Small intestine (tissue), 7 donors: ENCODE data around the gene LRPAP1. TPM values are rescaled to one million over a fixed set of nuclear protein-coding genes. Genes with fewer than 3 reads are reported as not detected.
A peak's percentile ranks its signal among the peaks of the same experiment; 100 is the strongest.
"Not testable (repeated sequence)": the region's sequence is repeated elsewhere in the genome, so short reads cannot be mapped to it uniquely, and the experiment has no call there.

Experiments
- DNase-seq, 2 donors: peaks; one replicate each; pipeline versions ENCODE4 v3.0.0 to v3.0.0-alpha.2; 2013
- FAIRE-seq: peaks from 2 replicates; lab custom pipeline; 2012; peaks lifted over from hg19 to GRCh38; lab: Jason Lieb, UNC
- H3K27ac ChIP-seq, 3 donors: one replicate each; pipeline ENCODE4 v1.5.1; 2013; ENCODE audit warnings: low read length in 2 of 3, mild to moderate bottlenecking in 2 of 3, control low read depth in 1 of 3, inconsistent platforms in 1 of 3, low read depth in 1 of 3, moderate library complexity in 1 of 3
- H3K27me3 ChIP-seq, 3 donors: one replicate each; pipeline ENCODE4 v1.6.1; 2013; ENCODE audit warnings: low read length in 3 of 3, inconsistent platforms in 1 of 3; ENCODE audit not compliant: control insufficient read depth in 3 of 3, insufficient read depth in 3 of 3
- H3K36me3 ChIP-seq, 3 donors: one replicate each; pipeline ENCODE4 v1.6.1; 2013; ENCODE audit warnings: low read length in 3 of 3, inconsistent platforms in 1 of 3, low read depth in 1 of 3, mild to moderate bottlenecking in 1 of 3, moderate library complexity in 1 of 3; ENCODE audit not compliant: control insufficient read depth in 3 of 3, insufficient read depth in 2 of 3
- H3K4me1 ChIP-seq, 3 donors: one replicate each; pipeline ENCODE4 v1.6.1; 2013; ENCODE audit warnings: low read length in 2 of 3, inconsistent platforms in 1 of 3, low read depth in 1 of 3, mild to moderate bottlenecking in 1 of 3, moderate library complexity in 1 of 3; ENCODE audit not compliant: control insufficient read depth in 3 of 3, insufficient read depth in 2 of 3
- H3K4me3 ChIP-seq, 3 donors: one replicate each; pipeline ENCODE4 v1.5.1; 2013; ENCODE audit warnings: low read length in 3 of 3, control low read depth in 1 of 3, inconsistent platforms in 1 of 3, low read depth in 1 of 3, mild to moderate bottlenecking in 1 of 3, moderate library complexity in 1 of 3
- H3K9me3 ChIP-seq, 2 donors: one replicate each; pipeline ENCODE4 v1.6.1; 2013; ENCODE audit warnings: low read depth in 1 of 2, low read length in 1 of 2; ENCODE audit not compliant: control insufficient read depth in 2 of 2, insufficient read depth in 1 of 2
- WGBS, 3 donors: extraction: QIAGEN DNeasy Blood & Tissue Kit; methylation state at CpG; one replicate each; pipeline ENCODE4 v1.1.7; 2013; 5-methylcytosine and 5-hydroxymethylcytosine counted together
- polyA plus RNA-seq, 4 donors: library from polyadenylated mRNA; stranded (reverse) in 3 of 4; unstranded in 1 of 4; fragments of 200-250 nt in 3 of 4; fragments of 120-200 nt in 1 of 4; gene quantifications; one replicate each; pipeline versions ENCODE4 v1.2.1 to v1.2.3, GENCODE V29; 2013
- donor health status: healthy with polysubstance abuse.
- donor health status: control.
- donor health status: control.
- donor health status: Bipolar disorder and iron deficiency.
- donor health status: healthy.

Gene LRPAP1
- polyA plus RNA-seq, 4 donors = 20.1 to 268 (median 69.6) TPM

GRCh38 chr4:3569611-3570010, 37.4 kb upstream of the LRPAP1 start:
- not testable (repeated sequence) for DNase-seq, H3K27ac ChIP-seq, H3K4me3 ChIP-seq, H3K9me3 ChIP-seq, H3K36me3 ChIP-seq, H3K4me1 ChIP-seq, FAIRE-seq, H3K27me3 ChIP-seq
- WGBS, 3 donors = 83 to 92% (median 85%) methylated on average over 10 to 15 of the region's 15 CpGs

- WGBS, 3 donors = 31 to 58% (median 57%) methylated on average over 8 to 14 of the region's 14 CpGs
- H3K4me1 ChIP-seq, H3K27ac ChIP-seq, DNase-seq, H3K36me3 ChIP-seq, H3K9me3 ChIP-seq, H3K27me3 ChIP-seq, H3K4me3 ChIP-seq, FAIRE-seq: not testable (repeated sequence)
Observed at GRCh38 chr4:3566701-3567100, 34.5 kb upstream of the LRPAP1 start.

- H3K36me3 ChIP-seq, H3K4me1 ChIP-seq, H3K9me3 ChIP-seq, FAIRE-seq, H3K27me3 ChIP-seq, H3K4me3 ChIP-seq, H3K27ac ChIP-seq: not testable (repeated sequence)
- DNase-seq = peak in 1 of 2 donors; percentile 13
- WGBS, 3 donors = 24 to 33% (median 31%) methylated on average over 8 to 11 of the region's 12 CpGs
Observed at GRCh38 chr4:3566301-3566700, 34.1 kb upstream of the LRPAP1 start.

GRCh38 chr4:3564948-3565347, 32.7 kb upstream of the LRPAP1 start:
- not testable (repeated sequence) for H3K36me3 ChIP-seq, FAIRE-seq, H3K9me3 ChIP-seq, H3K4me3 ChIP-seq, H3K27me3 ChIP-seq, H3K27ac ChIP-seq, H3K4me1 ChIP-seq, DNase-seq
- 95% methylated on average over 31 of the region's 31 CpGs for WGBS, 3 donors

- H3K4me3 ChIP-seq = no peak overlapping the region
- FAIRE-seq = no peak
- H3K27me3 ChIP-seq = peaks cover 0 to 1% (median 0%) of the 10 kb centered on the region in 3 donors
- no peaks in the 10 kb centered on the region for H3K4me1 ChIP-seq
- no peaks in the 10 kb centered on the region for H3K9me3 ChIP-seq
- WGBS, 3 donors = 90 to 93% (median 92%) methylated on average over 24 of the region's 24 CpGs
- no peak overlapping the region for H3K27ac ChIP-seq
- no peak for DNase-seq
- H3K36me3 ChIP-seq = no peaks in the 10 kb centered on the region
Observed at GRCh38 chr4:3563403-3563802, 31.2 kb upstream of the LRPAP1 start.

GRCh38 chr4:3562127-3562526, 29.9 kb upstream of the LRPAP1 start:
- not testable (repeated sequence) for H3K9me3 ChIP-seq, H3K4me1 ChIP-seq, H3K27me3 ChIP-seq, H3K4me3 ChIP-seq, H3K27ac ChIP-seq, H3K36me3 ChIP-seq, DNase-seq, FAIRE-seq
- WGBS, 3 donors = 56 to 84% (median 84%) methylated on average over 3 to 7 of the region's 8 CpGs

- not testable (repeated sequence) for FAIRE-seq
Observed at GRCh38 chr4:3560465-3560864, 28.2 kb upstream of the LRPAP1 start.

GRCh38 chr4:3559381-3560290, 27.4 kb upstream of the LRPAP1 start:
- FAIRE-seq, H3K4me1 ChIP-seq, H3K27me3 ChIP-seq, DNase-seq, H3K4me3 ChIP-seq, H3K36me3 ChIP-seq, H3K27ac ChIP-seq, H3K9me3 ChIP-seq: not testable (repeated sequence)
- WGBS, 3 donors = 45 to 59% (median 59%) methylated on average over 9 to 13 of the region's 13 CpGs

More at GRCh38 chr4:3560465-3560864, 28.2 kb upstream of the LRPAP1 start:
- H3K4me1 ChIP-seq, H3K27ac ChIP-seq, H3K9me3 ChIP-seq, H3K36me3 ChIP-seq, H3K4me3 ChIP-seq, H3K27me3 ChIP-seq, DNase-seq: not testable (repeated sequence)
- WGBS, 3 donors = 77 to 91% (median 86%) methylated on average over 1 of the region's 1 CpG
